Iris pigment epithelial cell (primary cell): Measurements from ENCODE around the gene OSTF1.

ENCODE experiments used
- DNase-seq: peaks from one replicate; pipeline ENCODE4 v3.0.0-alpha.2; 2011; ENCODE audit warnings: low read depth

The OSTF1 gene

GRCh38 chr9:75087824-75088645, at the start of gene OSTF1, which contains the start of gene NMRK1:
Gene OSTF1 (plus strand): TSS chr9:75088514. CDS start chr9:75088693, 179 bp downstream.
Gene NMRK1 (minus strand): TSS chr9:75088155. CDS start chr9:75083115, 5,040 bp downstream.
- DNase-seq = peak; percentile 98

GRCh38 chr9:75039009-75039408, 49.3 kb upstream of the OSTF1 start:
- DNase-seq = peak; percentile 82

GRCh38 chr9:75039801-75040200, 48.5 kb upstream of the OSTF1 start:
- no peak for DNase-seq

- DNase-seq = peak; percentile 50
Observed at GRCh38 chr9:75041041-75041440, 47.3 kb upstream of the OSTF1 start.

- no peak for DNase-seq
Observed at GRCh38 chr9:75046725-75047345, 41.5 kb upstream of the OSTF1 start.

- DNase-seq = no peak
Observed at GRCh38 chr9:75047506-75047905, 40.8 kb upstream of the OSTF1 start.

GRCh38 chr9:75051285-75051684, 37.0 kb upstream of the OSTF1 start:
- no peak for DNase-seq

- DNase-seq = no peak
Observed at GRCh38 chr9:75053869-75054268, 34.4 kb upstream of the OSTF1 start.

- peak; percentile 8 for DNase-seq
Observed at GRCh38 chr9:75054368-75055001, 33.8 kb upstream of the OSTF1 start.

- no peak for DNase-seq
Observed at GRCh38 chr9:75061169-75061568, 27.1 kb upstream of the OSTF1 start.

GRCh38 chr9:75063556-75064305, 24.6 kb upstream of the OSTF1 start:
- DNase-seq = peak; percentile 33

- DNase-seq = peak; percentile 61
Observed at GRCh38 chr9:75064307-75065025, 23.8 kb upstream of the OSTF1 start.

- DNase-seq = no peak
Observed at GRCh38 chr9:75065510-75065909, 22.8 kb upstream of the OSTF1 start.

- DNase-seq = no peak
Observed at GRCh38 chr9:75067894-75068293, 20.4 kb upstream of the OSTF1 start.

- DNase-seq = no peak
Observed at GRCh38 chr9:75069171-75069570, 19.1 kb upstream of the OSTF1 start.

GRCh38 chr9:75071530-75072122, 16.7 kb upstream of the OSTF1 start:
- DNase-seq = peak; percentile 23

- DNase-seq = no peak
Observed at GRCh38 chr9:75072895-75073294, 15.4 kb upstream of the OSTF1 start.

GRCh38 chr9:75081632-75082031, 6.7 kb upstream of the OSTF1 start:
- DNase-seq = no peak

GRCh38 chr9:75083188-75083970, 4.9 kb upstream of the OSTF1 start:
- no peak for DNase-seq

GRCh38 chr9:75084081-75084672, 4.1 kb upstream of the OSTF1 start:
- no peak for DNase-seq
